H1 (cell line): Measurements from ENCODE around the gene MACROD2. TPM values are rescaled to one million over a fixed set of nuclear protein-coding genes. Genes with fewer than 3 reads are reported as not detected.
A peak's percentile ranks its signal among the peaks of the same experiment; 100 is the strongest.

Experiments used
- CTCF ChIA-PET: fragments of 300-600 bp; sonication (Branson Sonifier 250); formaldehyde crosslinking; loops from one replicate; lab custom pipeline; 2021; ENCODE audit not compliant: partially characterized antibody; lab: Charles Lee
- POLR2A ChIA-PET: fragments of 300-600 bp; sonication (Branson Sonifier 250); formaldehyde crosslinking; loops from one replicate; lab custom pipeline; 2021; ENCODE audit warnings: inconsistent platforms; ENCODE audit not compliant: partially characterized antibody; lab: Charles Lee
- DNase-seq, 2 experiments: peaks; one replicate each; pipeline versions ENCODE4 v3.0.0 to v3.0.0-alpha.2; 2010 to 2022; ENCODE audit warnings: low spot score in 2 of 2, low read depth in 1 of 2, mixed read lengths in 1 of 2
- FAIRE-seq: peaks from 2 replicates; lab custom pipeline; 2011; peaks lifted over from hg19 to GRCh38; lab: Jason Lieb, UNC
- H2AFZ ChIP-seq: 2 replicates; pipeline ENCODE4 v1.8.1; 2012; ENCODE audit warnings: low read length, inconsistent platforms
- H2AK5ac ChIP-seq: 2 replicates; pipeline ENCODE4 v1.6.1; 2013; ENCODE audit warnings: low read depth, low read length
- H2BK120ac ChIP-seq: replicated peaks from 2 replicates; pipeline ENCODE3; 2013; ENCODE audit warnings: low read depth, low read length, inconsistent platforms
- H2BK12ac ChIP-seq: 2 replicates; pipeline ENCODE4 v1.6.1; 2013; ENCODE audit warnings: low read depth, low read length
- H2BK15ac ChIP-seq: 2 replicates; pipeline ENCODE4 v1.6.1; 2013; ENCODE audit warnings: low read length
- H2BK20ac ChIP-seq: 2 replicates; pipeline ENCODE4 v1.6.1; 2013; ENCODE audit warnings: low read length
- H2BK5ac ChIP-seq: 2 replicates; pipeline ENCODE4 v1.6.1; 2013; ENCODE audit warnings: low read depth, low read length
- H3K14ac ChIP-seq: 2 replicates; pipeline ENCODE4 v1.6.1; 2013; ENCODE audit warnings: inconsistent platforms; ENCODE audit not compliant: insufficient read length
- H3K18ac ChIP-seq: 2 replicates; pipeline ENCODE4 v1.6.1; 2013; ENCODE audit warnings: low read length; ENCODE audit errors: extremely low read depth
- H3K23ac ChIP-seq: 2 replicates; pipeline ENCODE4 v1.6.1; 2013; ENCODE audit warnings: inconsistent platforms; ENCODE audit not compliant: insufficient read length
- H3K23me2 ChIP-seq: 2 replicates; pipeline ENCODE4 v1.6.1; 2013; ENCODE audit warnings: low read depth, low read length
- H3K27ac ChIP-seq: 2 replicates; pipeline ENCODE4 v1.6.1; 2011; ENCODE audit warnings: low read depth, low read length, inconsistent platforms
- H3K27me3 ChIP-seq, 4 experiments: replicated peaks in 1 of 4; 1 replicate in 1 of 4; 2 replicates in 3 of 4; pipeline versions ENCODE4 v1.6.1 to v1.8.1; 2011 to 2013; ENCODE audit warnings: low read length in 3 of 4, mild to moderate bottlenecking in 3 of 4, inconsistent platforms in 2 of 4, mixed read lengths in 2 of 4, moderate library complexity in 1 of 4; ENCODE audit not compliant: control insufficient read depth in 3 of 4, insufficient read depth in 3 of 4; ENCODE audit errors: extremely low read depth in 1 of 4
- H3K36me3 ChIP-seq, 4 experiments: 2 replicates each; pipeline versions ENCODE4 v1.6.1 to v1.8.1; 2011 to 2013; ENCODE audit warnings: mild to moderate bottlenecking in 4 of 4, low read length in 3 of 4, moderate library complexity in 2 of 4, control low read depth in 1 of 4, inconsistent platforms in 1 of 4; ENCODE audit not compliant: insufficient read depth in 4 of 4, control insufficient read depth in 2 of 4
- H3K4ac ChIP-seq: replicated peaks from 2 replicates; pipeline ENCODE3; 2013; ENCODE audit warnings: low read length, low read depth, mixed read lengths, inconsistent platforms; ENCODE audit not compliant: insufficient read length
- H3K4me1 ChIP-seq, 4 experiments: replicated peaks in 1 of 4; 1 replicate in 1 of 4; 2 replicates in 3 of 4; pipeline versions ENCODE4 v1.6.1 to v1.8.1; 2011 to 2013; ENCODE audit warnings: low read length in 3 of 4, inconsistent platforms in 2 of 4, mixed read lengths in 1 of 4; ENCODE audit not compliant: insufficient read depth in 4 of 4, control insufficient read depth in 3 of 4
- H3K4me2 ChIP-seq, 2 experiments: 2 replicates each; pipeline versions ENCODE4 v1.6.1 to v1.8.1; 2011 to 2013; ENCODE audit warnings: low read depth in 2 of 2, low read length in 2 of 2, control low read depth in 1 of 2, inconsistent platforms in 1 of 2, mild to moderate bottlenecking in 1 of 2; ENCODE audit not compliant: insufficient read depth in 1 of 2
- H3K4me3 ChIP-seq, 4 experiments: fragments of 200-600, 300-600 bp in 1 of 4; sonication (generic), shearing (Covaris generic), sonication (Bioruptor Twin) in 1 of 4; 2 replicates each; pipeline versions ENCODE4 v1.5.1 to v1.8.1; 2011 to 2016; ENCODE audit warnings: low read length in 4 of 4, low read depth in 3 of 4, control low read depth in 2 of 4, inconsistent platforms in 2 of 4, mild to moderate bottlenecking in 2 of 4, mixed read lengths in 1 of 4, moderate library complexity in 1 of 4; ENCODE audit not compliant: insufficient read depth in 2 of 4; ENCODE audit errors: extremely low read depth in 1 of 4
- H3K56ac ChIP-seq: replicated peaks from 2 replicates; pipeline ENCODE3; 2013; ENCODE audit warnings: low read depth, mild to moderate bottlenecking, mixed read lengths, low read length, inconsistent platforms; ENCODE audit not compliant: insufficient read length
- H3K79me1 ChIP-seq: 2 replicates; pipeline ENCODE4 v1.6.1; 2013; ENCODE audit warnings: low read depth, low read length, control low read depth
- H3K79me2 ChIP-seq, 2 experiments: 2 replicates each; pipeline versions ENCODE4 v1.6.1 to v1.8.1; 2012 to 2013; ENCODE audit warnings: low read length in 2 of 2, mild to moderate bottlenecking in 2 of 2, inconsistent platforms in 1 of 2; ENCODE audit not compliant: insufficient read depth in 2 of 2, control insufficient read depth in 1 of 2
- H3K9ac ChIP-seq, 4 experiments: replicated peaks in 1 of 4; 1 replicate in 1 of 4; 2 replicates in 3 of 4; pipeline versions ENCODE4 v1.6.1 to v1.8.1; 2011 to 2013; ENCODE audit warnings: low read depth in 3 of 4, low read length in 3 of 4, control low read depth in 2 of 4, mild to moderate bottlenecking in 2 of 4, moderate library complexity in 2 of 4, inconsistent platforms in 1 of 4; ENCODE audit errors: extremely low read depth in 1 of 4
- H3K9me3 ChIP-seq, 2 experiments: 2 replicates each; pipeline versions ENCODE4 v1.6.1 to v1.8.1; 2012 to 2013; ENCODE audit warnings: mild to moderate bottlenecking in 2 of 2, moderate library complexity in 2 of 2, control low read depth in 1 of 2, inconsistent platforms in 1 of 2, low read depth in 1 of 2, low read length in 1 of 2, mixed read lengths in 1 of 2; ENCODE audit not compliant: insufficient read depth in 2 of 2
- H4K20me1 ChIP-seq, 2 experiments: replicated peaks in 1 of 2; 2 replicates each; pipeline versions ENCODE3 to v1.8.1; 2011 to 2013; ENCODE audit warnings: inconsistent platforms in 2 of 2, low read length in 2 of 2, mild to moderate bottlenecking in 1 of 2; ENCODE audit not compliant: insufficient read depth in 2 of 2, control insufficient read depth in 1 of 2
- H4K5ac ChIP-seq: 2 replicates; pipeline ENCODE4 v1.6.1; 2013; ENCODE audit warnings: low read length, low read depth, mixed read lengths, inconsistent platforms; ENCODE audit not compliant: insufficient read length
- H4K8ac ChIP-seq: 2 replicates; pipeline ENCODE4 v1.8.0; 2013; ENCODE audit warnings: mild to moderate bottlenecking, moderate library complexity, low read length, inconsistent platforms; ENCODE audit not compliant: insufficient read depth; ENCODE audit errors: extremely low read depth
- H4K91ac ChIP-seq: replicated peaks from 2 replicates; pipeline ENCODE3; 2013; ENCODE audit warnings: low read length, mixed read lengths, inconsistent platforms; ENCODE audit not compliant: insufficient read length
- CHD1 ChIP-seq: IDR thresholded peaks from 2 replicates; pipeline ENCODE4 v1.6.1; 2012; ENCODE audit warnings: low read depth, low read length, improper control_type of control experiment
- EGR1 ChIP-seq: IDR thresholded peaks from 2 replicates; pipeline ENCODE4 v1.6.1; 2011; ENCODE audit warnings: low read depth, low read length, borderline replicate concordance
- KDM4A ChIP-seq: IDR thresholded peaks from one replicate; pipeline ENCODE4 v1.7.1; 2012; ENCODE audit warnings: low read depth, mild to moderate bottlenecking, moderate library complexity, low read length, inconsistent platforms; ENCODE audit not compliant: severe bottlenecking
- POLR2AphosphoS5 ChIP-seq: IDR thresholded peaks from 2 replicates; pipeline ENCODE4 v1.6.1; 2011; ENCODE audit warnings: low read depth, low read length
- RBBP5 ChIP-seq: IDR thresholded peaks from 2 replicates; pipeline ENCODE4 v1.7.1; 2012; ENCODE audit warnings: low read depth, mild to moderate bottlenecking, inconsistent platforms, low read length, moderate library complexity, borderline replicate concordance
- RFX5 ChIP-seq: IDR thresholded peaks from 2 replicates; pipeline ENCODE4 v1.6.1; 2011; ENCODE audit warnings: low read depth, low read length, improper control_type of control experiment, borderline replicate concordance
- SIX5 ChIP-seq: IDR thresholded peaks from 2 replicates; pipeline ENCODE4 v1.6.1; 2011; ENCODE audit warnings: mild to moderate bottlenecking, low read depth, low read length
- SP1 ChIP-seq: IDR thresholded peaks from 2 replicates; pipeline ENCODE4 v1.6.1; 2011; ENCODE audit warnings: low read depth, low read length
- ZNF274 ChIP-seq: IDR thresholded peaks from 2 replicates; pipeline ENCODE4 v1.7.0; 2012; ENCODE audit warnings: low read length, borderline replicate concordance; ENCODE audit errors: extremely low read depth
- WGBS, 2 experiments: shearing (Covaris generic) in 1 of 2; methylation state at CpG; one replicate each; pipeline versions ENCODE4 v1.1.6 to v1.1.7; 2013 to 2015; ENCODE audit warnings: low lambda C conversion rate in 2 of 2, mixed read lengths in 2 of 2, inconsistent platforms in 1 of 2, low coverage in 1 of 2, missing lambda C conversion rate in 1 of 2; ENCODE audit not compliant: insufficient replicate concordance in 2 of 2, insufficient coverage in 1 of 2, insufficient read length in 1 of 2; ENCODE audit errors: extremely low coverage in 1 of 2, missing lambda C conversion rate in 1 of 2; 5-methylcytosine and 5-hydroxymethylcytosine counted together
- polyA plus RNA-seq, 7 experiments: library from polyadenylated mRNA; depleted of rRNA in 3 of 7; stranded (reverse) in 5 of 7; unstranded in 2 of 7; fragments of >200 nt in 5 of 7; fragments of 200-250 nt in 2 of 7; gene quantifications; 1 replicate in 5 of 7; 2 replicates in 1 of 7; 4 replicates in 1 of 7; pipeline versions ENCODE4 v1.2.1 to v1.2.3, GENCODE V29; 2011 to 2013; ENCODE audit warnings: missing spikeins in 2 of 7, mixed read lengths in 2 of 7
- total RNA-seq: library from RNA; stranded (reverse); fragmentation: NEBNext Ultra II Directional; extraction: Animal tissue kit (Norgen Biotek cat#: 25700); gene quantifications from 2 replicates; pipeline ENCODE4 v1.2.1, GENCODE V29; 2021

MACROD2 gene
- total and polyA plus RNA-seq, 2 of the 8 experiments (the other 6 are each of a cell fraction or from before 2014, with no cell fraction given): 0.70 to 3.9 TPM

DNA sequence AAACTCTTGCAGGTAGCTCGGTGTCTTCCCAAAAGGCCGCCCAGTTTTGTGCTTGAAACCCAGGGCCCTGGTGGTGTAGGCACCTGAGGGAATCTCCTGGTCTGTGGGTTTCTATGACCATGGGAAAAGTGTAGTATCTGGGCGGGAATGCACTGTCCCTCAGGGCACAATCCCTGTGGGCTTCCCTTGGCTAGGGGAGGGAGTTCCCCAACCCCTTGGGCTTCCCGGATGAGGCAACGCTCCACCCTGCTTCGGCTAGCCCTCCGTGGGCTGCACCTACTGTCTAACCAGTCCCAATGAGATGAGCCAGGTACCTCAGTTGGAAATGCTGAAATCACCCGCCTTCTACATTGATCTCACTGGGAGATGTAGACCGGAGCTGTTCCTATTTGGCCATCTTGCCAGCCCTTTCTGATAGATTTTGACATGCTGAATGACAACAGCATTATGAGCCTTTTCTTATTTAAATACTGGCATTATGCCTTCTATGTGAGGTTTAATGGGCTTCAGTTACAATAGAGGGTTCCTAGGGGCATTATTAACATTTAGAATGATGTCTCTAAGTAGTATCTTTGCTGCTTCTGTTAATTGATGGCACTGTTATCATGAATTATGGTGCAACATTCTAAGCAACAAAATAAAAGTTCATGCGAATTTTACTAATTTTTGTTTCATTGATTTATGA, 475.8 kb downstream of the MACROD2 start:
- TF ChIP-seq CHD1 (no peak), RBBP5 (no peak), SP1 (no peak), SIX5 (no peak), KDM4A (no peak), EGR1 (no peak), RFX5 (no peak), POLR2AphosphoS5 (no peak), ZNF274 (no peak)
- no peak overlapping the region for H3K27ac ChIP-seq
- H3K4me2 ChIP-seq: peak overlapping the region in 1 of 2 experiments; percentile 45; a peak in 3 of 4 replicates
- H3K14ac ChIP-seq: no peak overlapping the region
- no peak overlapping the region for H2BK120ac ChIP-seq
- no peak overlapping the region for H2BK5ac ChIP-seq
- H4K20me1 ChIP-seq: no peaks in the 10 kb centered on the region
- no peaks in the 10 kb centered on the region; the same call in 1 of the 2 replicates for H3K23me2 ChIP-seq
- H3K9me3 ChIP-seq: peaks cover 8 to 12% of the 10 kb centered on the region in 2 experiments; a peak in 2 of 4 replicates
- H2BK12ac ChIP-seq: 0 out of 2 replicates have a peak overlapping the region, but pooled peaks have one; percentile 60
- no peak overlapping the region for H2BK15ac ChIP-seq
- H3K4me3 ChIP-seq: no peak overlapping the region
- H3K27me3 ChIP-seq: no peaks in the 10 kb centered on the region
- no peak overlapping the region for H3K9ac ChIP-seq
- no peak overlapping the region for H3K4ac ChIP-seq
- H3K23ac ChIP-seq: no peak overlapping the region
- H4K91ac ChIP-seq: no peak overlapping the region
- H4K5ac ChIP-seq: peak overlapping the region; percentile 76
- no peak overlapping the region for H2BK20ac ChIP-seq
- no peak overlapping the region; the same call in 1 of the 2 replicates for H3K18ac ChIP-seq
- FAIRE-seq: no peak
- H3K79me1 ChIP-seq: no peaks in the 10 kb centered on the region
- no peaks in the 10 kb centered on the region for H3K79me2 ChIP-seq
- 68% methylated on average over 9 of the region's 10 CpGs; no CpG with 5 or more reads in 1 of the 2 experiments for WGBS, 2 experiments
- no peak overlapping the region for H2AK5ac ChIP-seq
- ChIA-PET CTCF (interaction anchor here (1.0 kb wide), 1 partner anchor 28 kb away, joined by 4 read pairs; no protein-coding TSS in a partner anchor), POLR2A (no interaction called here)
- H3K56ac ChIP-seq: no peak overlapping the region
- peak in 1 of 2 experiments; percentile 49 for DNase-seq
- H3K36me3 ChIP-seq: no peaks in the 10 kb centered on the region
- no peak overlapping the region for H4K8ac ChIP-seq
- H2AFZ ChIP-seq: no peak overlapping the region
- H3K4me1 ChIP-seq: peaks cover 2 to 7% (median 6%) of the 10 kb centered on the region in 4 experiments; a peak in 5 of 7 replicates
